HS-27A (cell line): ENCODE results near the gene PSTK.

Experiments
- DNase-seq: peaks from one replicate; pipeline ENCODE4 v3.0.0-alpha.2; 2012; ENCODE audit warnings: low read depth, missing footprints

The PSTK gene

DNA sequence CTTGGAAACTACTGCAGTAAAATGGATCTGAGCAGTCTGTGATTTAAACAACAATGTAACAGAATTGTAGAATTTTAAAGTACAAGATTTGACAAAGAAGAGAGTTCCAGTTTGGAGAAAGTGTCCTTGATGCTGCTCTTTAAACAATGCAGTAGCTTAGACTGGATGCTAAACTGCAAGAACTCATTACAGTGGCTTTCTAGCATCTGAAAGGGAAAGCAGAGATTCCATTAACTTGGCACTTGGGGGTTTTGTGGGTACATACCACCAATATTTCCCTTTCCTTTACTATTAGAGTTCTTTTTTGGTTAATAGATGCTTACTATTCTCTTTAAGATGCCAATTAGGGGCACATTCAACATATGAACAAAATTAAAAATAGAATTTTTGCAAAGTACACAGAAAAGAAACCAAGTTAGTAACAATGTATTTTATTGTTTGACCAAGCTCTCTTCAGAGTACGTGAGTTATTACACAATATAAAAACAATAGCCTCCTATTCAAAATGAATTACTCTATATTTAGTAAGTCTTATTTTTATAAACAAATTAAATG, 11.9 kb downstream of the PSTK start:
- DNase-seq, result no peak

- DNase-seq, result no peak
Measured at GRCh38 chr10:122993797-122994336, 13.7 kb downstream of the PSTK start.

GRCh38 chr10:122995936-122996335, 15.7 kb downstream of the PSTK start:
- DNase-seq, result no peak

- DNase-seq, result no peak
Measured at GRCh38 chr10:122997864-122998263, 17.7 kb downstream of the PSTK start.

DNA sequence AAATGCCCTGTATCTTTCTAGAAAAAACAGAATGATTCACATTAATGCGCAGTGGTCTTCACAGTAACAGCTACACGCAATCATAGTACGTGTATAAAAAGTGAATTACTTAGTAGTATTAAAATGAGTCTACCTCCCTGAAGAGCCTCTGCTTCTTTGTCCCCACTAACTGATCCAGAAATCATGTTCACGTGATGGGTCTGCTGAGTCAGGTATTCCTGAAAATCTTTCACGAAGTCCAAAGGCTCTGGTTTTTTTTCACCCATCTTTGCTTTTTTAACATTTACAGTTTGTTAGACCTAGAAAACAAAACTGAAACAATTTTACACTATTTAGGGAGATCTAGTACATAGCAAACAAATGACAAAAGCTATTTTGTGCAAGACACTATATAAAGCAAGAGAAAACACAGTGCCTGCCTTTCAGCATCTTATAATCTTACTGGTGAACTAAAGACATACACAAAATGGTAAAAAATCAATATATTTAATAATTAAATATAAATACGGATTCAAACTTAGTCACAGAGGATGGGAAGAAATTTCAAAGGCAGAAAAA, 18.2 kb downstream of the PSTK start:
- no peak for DNase-seq

DNA sequence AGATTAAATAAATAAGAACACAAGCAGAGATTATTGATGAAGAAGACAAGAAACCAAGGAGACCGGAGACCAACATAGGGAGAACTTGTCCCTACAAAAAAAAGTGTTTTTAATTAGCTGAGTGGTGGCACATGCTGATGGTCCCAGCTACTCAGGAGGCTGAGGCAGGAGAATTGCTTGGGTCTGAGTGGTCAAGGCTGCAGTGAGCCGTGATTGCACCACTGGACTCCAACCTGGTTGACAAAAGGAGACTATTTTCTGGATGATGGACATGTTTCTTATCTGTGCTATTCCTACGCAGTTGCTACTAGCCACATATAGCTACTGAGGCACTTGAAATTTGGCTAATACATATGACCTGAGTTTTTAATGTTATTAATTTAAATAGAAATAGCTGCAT, 18.7 kb downstream of the PSTK start:
- DNase-seq, result no peak

GRCh38 chr10:122999347-122999746, 19.1 kb downstream of the PSTK start:
- DNase-seq, result no peak

DNA sequence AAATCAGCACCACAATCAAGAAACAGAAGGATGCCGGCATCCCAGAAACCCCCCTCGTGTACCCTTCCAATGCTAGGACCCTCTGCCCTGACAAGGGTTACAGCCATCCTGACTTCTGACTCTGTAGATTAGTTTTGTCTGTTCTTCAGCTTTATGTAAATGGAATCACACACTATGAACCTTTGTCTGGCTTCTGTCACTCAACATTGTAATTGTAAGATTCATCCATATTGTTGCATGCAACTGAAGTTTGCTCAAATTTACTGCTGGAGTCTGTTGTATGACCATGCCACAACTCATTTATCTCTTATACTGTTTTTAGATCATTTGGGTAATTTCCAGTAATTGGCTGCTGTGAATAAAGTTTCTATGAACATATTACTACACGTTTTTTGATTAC, 20.0 kb downstream of the PSTK start:
- no peak for DNase-seq

DNA sequence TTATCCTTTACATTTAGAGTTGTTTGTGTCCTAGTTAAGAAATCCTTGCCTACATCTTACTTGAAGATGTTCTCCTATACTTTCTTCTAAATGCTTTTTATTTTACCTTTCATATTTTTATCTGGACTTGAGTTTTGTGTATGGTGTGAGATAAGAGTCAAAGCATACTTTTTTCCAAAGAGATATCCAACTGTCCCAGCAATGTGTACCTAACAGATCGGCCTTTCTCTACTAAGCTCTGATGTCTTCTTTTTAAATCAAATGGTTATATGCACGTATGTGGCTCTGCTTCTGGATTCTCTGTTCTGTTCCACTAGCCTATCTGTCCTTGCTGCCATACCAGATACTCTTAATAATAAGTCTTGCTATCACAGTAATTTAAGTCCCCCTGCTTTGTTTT, 21.2 kb downstream of the PSTK start:
- no peak for DNase-seq

GRCh38 chr10:123004298-123004697, 24.1 kb downstream of the PSTK start:
- DNase-seq, result no peak

DNA sequence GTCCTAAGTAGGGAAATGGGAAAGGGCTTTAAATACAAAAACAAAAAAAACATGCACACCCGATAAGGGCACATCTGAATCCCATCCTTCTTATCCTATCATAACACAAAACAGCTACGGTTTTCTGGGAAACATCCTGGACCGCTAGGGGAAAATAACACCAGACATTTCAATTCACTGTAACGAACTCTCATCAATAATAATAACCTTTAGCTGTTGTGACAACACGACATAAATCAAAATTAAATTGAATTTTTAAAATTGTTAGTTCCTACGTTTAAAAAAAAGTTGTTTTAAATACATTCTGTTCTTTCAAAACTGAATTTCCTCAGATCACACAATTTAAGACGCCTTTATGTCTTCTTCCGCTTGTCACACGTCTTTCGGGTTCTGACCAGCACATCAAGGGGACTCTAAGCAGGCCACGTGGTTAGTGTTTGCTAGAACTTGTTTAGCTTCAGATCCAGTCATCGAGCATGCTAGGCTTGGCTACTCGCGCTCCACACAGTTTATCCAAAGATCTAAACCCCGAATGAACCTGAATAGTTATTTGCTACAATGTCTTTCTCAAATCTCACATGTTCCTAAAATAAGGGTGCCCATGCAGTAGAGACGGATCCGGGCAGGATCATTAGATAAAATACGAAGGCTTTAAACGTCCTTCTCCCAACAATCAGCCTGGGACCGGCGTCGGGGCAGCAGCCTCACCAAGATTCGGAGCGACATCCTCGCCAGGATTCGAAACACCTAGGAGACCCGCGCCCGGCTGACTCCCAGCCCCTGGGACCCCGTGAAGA, 27.6 kb downstream of the PSTK start:
- DNase-seq, result peak; percentile 8

DNA sequence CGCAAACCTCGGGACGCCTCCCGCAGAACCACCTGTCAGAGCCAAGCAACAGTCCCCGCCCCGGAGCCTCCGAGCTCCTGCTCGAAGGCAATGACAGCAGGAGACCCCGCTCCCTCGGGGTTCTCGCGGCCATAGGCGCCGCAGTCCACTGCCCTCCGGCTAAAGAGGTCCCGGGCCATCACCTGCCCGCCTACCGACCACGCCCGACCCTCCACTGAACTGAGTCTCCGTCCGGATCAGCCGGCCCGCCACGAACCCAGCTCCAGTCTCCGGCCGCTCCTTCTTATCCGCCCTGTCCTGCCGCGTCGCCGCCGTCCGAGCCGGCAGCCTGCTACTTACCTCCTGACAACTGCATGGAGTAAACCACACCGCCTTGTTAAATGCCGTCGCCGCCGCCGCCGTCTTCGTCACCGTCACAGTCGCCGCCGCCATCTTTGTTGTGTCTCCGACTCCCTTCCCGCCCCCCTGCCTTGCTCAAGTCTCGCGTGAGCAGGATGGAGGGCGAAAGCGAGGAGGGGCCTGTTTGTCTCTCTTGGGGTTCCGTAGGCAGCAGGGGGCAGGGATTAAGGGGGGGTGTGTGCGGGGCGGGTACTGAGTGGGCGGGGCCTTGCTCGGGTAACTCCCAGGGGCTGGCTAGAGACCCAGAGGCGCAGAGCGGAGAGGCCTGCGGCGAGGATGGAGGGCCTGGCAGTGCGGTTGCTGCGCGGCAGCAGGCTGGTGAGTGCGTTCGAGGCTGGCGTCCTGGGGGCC, 28.3 kb downstream of the PSTK start, which contains the start of the genes ACADSB and IKZF5:
TSS of gene ACADSB (plus strand) at position 652 of the 750 bp plus-strand sequence. CDS start at position 676, 24 bp downstream.
TSS of gene IKZF5 (minus strand) at position 441 of the 750 bp plus-strand sequence. CDS start 10,170 bp downstream, outside the sequence.
- peak; percentile 67 for DNase-seq

DNA sequence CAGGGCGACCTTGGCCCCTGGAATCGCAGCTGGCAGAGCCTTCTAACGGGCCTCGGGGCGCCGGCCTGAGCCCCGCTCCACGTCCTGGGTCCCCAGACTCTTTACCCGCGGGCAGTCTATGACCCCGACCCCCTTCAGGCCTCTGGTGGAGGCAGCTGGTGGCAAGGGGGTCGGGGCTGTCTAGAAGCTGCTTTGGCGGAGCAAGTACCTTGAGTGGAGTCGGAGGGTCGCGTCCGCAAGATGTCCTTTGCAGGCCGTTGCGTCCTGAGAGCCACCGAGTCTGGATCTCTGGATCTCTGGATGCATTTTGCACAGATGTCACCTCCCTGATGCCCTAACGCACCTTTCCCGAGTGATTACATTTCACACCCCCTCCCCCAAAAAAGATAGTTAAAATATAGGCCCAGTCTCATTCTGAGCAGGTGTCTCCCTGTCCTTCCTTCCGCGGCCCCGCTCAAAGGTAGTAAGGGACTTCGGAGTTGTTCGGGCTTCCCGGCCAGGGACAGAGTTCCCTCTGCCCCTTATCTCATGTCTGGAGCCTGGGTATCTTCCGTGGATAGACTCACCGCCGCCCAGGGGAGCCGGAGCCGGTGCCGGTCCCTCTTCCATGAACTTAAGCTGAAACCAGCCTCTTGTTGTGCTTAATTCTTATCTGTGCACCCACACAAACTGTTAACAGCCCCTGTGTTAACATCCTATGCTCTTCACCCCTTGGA, 29.1 kb downstream of the PSTK start:
- DNase-seq, result no peak

DNA sequence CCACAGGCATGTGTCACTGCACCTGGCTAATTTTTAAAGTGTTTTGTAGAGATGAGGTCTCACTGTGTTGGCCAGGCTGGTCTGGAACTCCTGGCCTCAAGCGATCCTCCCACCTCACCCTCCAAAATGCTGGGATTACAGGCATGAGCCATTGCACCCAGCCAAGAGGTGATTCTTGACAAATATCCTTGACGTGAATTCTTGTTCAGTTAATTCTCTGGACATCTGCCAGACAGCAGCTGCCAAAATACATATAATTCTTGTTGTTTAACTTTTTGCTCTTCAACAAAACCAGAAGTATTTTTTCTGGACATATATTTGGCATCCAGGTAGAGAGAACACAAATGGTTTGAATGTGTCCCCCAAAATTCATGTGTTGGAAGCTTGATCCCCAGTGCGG, 31.8 kb downstream of the PSTK start:
- no peak for DNase-seq

GRCh38 chr10:123013456-123014419, 33.5 kb downstream of the PSTK start:
- DNase-seq, result no peak

DNA sequence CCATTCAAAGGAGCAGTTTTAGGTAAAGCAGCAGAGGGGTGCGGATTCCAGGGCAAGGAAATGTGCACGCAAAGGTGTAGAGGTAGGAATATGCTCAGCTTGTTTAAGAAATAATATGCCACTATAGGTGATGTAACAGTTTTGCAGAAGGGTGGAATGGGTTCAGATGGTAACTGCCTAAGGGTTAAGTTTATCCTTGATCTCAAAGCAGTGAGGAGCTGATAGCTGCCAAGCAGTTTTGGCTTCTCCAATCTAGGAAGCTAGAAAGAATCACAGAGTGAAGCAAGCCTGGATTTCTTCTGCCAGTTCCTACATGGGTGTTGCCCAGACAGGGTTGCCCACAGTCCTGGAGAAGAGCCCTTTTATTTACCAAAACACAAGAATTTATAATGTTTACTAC, 34.6 kb downstream of the PSTK start:
- DNase-seq, result no peak

GRCh38 chr10:123016228-123016627, 36.0 kb downstream of the PSTK start:
- no peak for DNase-seq

DNA sequence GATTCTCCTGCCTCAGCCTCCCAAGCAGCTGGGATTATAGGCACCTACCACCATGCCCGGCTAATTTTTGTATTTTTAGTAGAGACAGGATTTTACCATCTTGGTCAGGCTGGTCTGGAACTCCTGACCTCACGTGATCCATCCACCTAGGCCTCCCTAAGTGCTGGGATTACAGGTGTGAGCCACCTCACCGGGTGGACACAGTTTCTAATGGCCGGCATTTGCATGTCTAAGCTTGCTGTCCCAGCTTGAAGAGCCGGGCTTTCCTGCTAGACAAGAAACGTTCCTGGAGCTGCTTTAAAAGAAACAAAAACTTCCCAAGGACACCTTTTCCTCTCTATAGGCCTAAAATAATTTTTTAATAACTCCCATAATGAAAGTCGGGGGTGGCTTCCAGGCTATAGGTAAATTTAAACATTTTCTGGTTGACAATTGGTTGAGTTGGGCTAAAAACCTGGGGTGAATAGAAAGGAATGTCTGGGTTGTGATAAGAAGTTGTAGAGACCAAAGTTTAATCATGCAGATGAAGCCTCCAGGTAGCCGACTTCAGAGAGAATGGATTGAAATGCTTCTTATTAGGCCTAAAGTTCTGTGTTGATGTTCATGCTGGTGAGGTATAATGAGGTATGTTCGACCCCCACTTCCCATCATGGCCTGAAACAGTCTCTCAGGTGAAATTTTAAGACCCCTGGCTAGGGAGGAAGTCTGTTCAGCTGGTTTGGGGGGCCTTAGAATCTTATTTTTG, 37.4 kb downstream of the PSTK start:
- DNase-seq, result no peak

- DNase-seq, result no peak
Measured at GRCh38 chr10:123018531-123018930, 38.3 kb downstream of the PSTK start.

GRCh38 chr10:123019264-123019663, 39.1 kb downstream of the PSTK start:
- DNase-seq, result no peak
